Hindlimb muscle (tissue), 1 donor: ENCODE data around the gene TBC1D1. TPM values are rescaled to one million over a fixed set of nuclear protein-coding genes. Genes with fewer than 3 reads are reported as not detected.
"Not testable (repeated sequence)": the region's sequence is repeated elsewhere in the genome, so short reads cannot be mapped to it uniquely, and the experiment has no call there.

Experiments used
- DNase-seq: peaks from one replicate; pipeline ENCODE4 v3.0.0-alpha.2; 2013
- polyA plus RNA-seq: library from polyadenylated mRNA; unstranded; fragments of 120-200 nt; gene quantifications from one replicate; pipeline ENCODE4 v1.2.1, GENCODE V29; 2013; ENCODE audit not compliant: insufficient read length

TBC1D1 gene
- polyA plus RNA-seq, 1 donor, result 51.4 TPM

DNA sequence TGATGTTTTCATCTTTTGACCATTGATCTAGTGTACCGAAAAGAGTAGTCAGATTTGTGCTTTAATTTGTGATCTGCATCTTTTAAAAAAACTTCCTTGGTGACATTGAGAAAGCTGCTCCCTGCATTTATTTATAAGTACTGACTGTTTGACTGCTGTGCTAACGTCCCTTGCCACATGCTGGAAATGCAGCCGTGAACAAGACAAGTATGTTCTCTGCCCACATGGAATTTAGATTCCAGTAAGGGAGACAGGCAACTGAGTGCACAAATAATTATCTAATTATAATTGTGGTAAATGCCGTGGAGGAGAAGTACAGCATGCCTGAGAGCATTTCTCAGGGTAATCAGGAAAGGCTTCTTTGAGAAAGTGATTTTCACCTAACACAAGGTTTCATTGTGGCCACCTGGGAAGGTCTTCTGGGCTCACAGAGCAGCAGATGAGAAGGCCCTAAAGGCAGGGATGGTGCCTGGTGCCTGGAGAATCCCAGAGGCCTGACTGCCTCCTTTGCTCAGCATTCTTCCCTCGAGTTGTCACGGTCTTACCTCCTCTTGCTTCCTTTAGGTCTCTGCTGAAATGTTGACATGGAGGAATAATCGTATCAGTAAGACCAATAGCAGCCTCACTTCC lies 125.1 kb downstream of the TBC1D1 start:
- DNase-seq, result no peak

DNA sequence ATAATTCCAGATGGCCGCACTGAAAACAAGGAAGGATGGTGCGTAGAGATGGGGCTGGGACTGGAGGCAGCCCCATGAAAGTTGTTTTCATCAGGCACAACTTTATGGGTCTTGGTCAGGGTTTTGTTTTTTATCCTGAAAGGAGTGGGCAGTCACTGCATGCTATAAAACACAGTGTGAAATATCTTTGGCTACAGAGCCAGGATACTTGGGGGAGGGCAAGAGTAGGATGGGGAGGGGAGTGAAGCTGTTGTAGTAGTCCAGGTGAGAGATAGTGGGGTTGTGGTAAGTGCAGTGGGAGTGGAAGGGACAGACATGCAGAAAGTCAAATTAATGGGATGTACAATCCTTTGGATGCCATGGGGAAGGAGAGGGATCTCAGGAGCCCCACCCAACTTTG lies 125.8 kb downstream of the TBC1D1 start:
- no peak for DNase-seq

DNA sequence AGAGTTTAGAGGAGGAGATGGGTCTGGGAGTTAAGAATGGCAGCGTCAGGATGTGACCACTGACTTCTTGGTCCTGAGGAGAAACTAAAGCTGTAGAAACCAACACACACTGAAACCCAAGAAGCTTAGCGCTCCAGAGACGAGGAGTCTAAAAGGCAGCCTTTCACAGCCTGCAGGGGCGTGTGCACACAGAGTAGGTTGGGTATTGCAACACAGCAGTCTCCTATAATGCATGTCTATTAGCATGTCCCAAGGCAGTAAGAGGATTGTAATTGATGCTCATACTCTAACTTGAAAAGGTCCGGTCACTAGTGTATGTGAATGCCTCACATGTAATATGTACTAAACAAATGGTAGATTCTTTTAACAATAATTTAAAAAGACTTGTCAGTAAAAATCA lies 126.7 kb downstream of the TBC1D1 start:
- no peak for DNase-seq

DNA sequence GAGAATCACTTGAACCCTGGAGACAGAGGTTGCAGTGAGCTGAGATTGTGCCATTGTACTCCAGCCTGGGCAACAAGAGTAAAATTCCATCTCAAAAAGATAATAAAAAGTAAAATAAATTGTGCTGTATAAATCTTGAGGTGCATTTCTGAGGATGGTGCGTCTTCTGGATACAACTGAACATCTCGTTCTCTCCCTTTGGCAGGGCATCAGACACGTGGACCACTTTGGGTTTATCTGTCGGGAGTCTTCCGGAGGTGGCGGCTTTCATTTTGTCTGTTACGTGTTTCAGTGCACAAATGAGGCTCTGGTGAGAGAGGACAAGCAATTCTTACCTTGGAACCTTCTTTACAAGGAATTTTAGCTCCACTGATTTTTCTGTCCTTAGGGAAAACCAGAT lies 129.5 kb downstream of the TBC1D1 start:
- DNase-seq, result no peak

DNA sequence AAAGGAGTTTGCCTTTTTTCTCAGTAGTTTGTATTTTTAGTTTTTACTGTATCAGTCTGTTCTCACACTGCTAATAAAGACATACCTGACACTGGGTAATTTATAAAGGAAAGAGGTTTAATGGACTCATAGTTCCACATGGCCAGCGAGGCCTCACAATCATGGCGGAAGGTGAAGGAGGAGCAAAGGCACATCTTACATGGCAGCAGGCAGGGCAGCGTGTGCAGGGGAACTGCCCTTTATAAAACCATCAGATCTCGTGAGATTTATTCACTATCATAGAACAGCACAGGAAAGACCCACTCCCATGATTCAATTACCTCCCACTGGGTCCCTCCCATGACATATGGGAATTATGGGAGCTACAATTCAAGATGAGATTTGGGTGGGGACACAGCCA lies 130.1 kb downstream of the TBC1D1 start:
- DNase-seq, result not testable (repeated sequence)

DNA sequence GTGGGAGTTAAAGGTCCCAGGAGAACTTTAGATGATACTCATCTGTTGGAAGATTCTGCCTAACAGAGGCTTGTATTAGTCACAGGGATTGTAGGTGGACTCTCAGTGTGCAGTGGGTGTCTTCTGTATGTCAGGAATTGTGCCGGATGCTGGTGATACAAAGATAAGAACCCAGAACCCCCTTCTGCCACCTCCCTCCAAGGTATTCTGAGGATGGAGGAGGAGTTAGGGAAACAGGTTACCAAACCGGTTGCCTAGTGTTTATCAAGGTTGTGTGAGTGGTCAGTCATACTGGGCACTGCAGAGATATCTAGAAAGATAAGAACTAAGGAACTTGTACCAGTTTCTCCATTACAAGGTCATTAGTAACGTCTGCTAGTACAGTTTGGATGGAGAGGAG lies 130.9 kb downstream of the TBC1D1 start:
- no peak for DNase-seq

DNA sequence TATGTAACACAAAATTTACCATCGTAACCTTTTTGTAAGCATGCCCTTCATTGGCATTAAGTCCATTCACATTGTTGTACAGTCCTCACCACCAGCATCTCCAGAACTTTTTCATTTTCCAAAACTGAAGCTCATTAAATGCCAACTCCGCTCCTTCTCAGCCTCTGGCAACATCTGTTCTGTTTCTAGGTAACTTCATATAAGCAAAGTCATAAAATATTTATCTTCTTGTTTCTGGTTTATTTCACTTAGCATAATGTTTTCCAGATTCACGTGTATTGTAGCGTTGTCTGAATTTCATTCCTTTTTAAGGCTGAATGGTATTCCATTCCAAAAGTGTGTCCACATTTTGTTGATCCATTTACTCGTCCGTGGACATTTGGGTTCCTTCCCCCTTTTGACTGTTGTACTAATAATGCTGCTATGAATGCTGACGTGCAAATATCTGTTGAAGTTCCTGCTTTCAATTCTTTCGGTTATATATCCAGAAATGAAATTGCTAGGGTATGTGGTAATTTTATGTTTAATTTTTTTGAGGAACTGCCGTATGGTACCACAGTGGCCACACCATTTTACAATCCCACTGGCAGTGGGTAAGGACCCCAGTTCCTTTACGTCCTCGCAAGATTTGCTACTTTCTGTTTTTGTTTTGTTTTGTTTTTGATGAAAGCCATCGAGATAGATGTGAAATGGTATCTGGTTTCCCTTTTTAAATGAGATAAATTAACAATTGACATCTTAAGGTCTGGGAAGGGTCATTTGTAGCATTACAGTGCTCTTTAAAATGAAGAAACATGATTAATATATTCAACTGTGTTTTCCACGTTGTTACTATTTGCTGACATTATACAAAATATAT lies 132.7 kb downstream of the TBC1D1 start:
- no peak for DNase-seq

DNA sequence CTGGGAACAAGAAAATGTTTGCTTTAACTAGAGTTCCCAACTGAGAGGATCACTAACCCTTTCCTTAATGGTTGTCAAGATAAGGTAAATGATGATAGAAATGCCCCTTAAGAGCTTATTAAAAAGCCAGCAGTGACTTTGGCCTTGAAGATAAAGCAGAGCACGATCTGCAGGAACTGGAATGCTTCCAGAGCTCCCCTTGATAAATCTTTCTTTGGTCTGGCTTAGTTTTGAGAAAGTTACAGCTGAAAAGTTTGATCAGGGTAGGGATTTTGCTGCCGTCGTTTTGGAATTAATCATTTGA lies 133.3 kb downstream of the TBC1D1 start:
- no peak for DNase-seq

DNA sequence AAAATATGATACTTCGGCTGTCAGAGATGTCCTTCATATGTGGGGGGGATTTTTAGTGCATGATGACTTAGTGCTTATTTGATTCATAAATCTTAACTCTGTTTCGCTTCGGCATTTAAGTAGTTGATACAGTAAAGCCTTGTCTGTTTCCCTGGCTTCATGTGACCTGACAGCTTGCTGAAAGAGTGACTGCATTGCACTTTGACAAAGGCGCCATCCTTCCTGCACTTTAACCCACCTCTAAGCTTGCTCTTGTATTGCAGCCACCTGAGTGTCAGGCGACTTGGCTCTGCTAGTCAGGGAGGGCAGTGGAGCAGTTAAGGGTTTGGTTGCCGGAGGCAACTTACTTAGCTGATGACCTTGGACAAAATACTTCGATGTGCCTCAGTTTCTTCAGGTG lies 134.8 kb downstream of the TBC1D1 start:
- DNase-seq, result no peak

DNA sequence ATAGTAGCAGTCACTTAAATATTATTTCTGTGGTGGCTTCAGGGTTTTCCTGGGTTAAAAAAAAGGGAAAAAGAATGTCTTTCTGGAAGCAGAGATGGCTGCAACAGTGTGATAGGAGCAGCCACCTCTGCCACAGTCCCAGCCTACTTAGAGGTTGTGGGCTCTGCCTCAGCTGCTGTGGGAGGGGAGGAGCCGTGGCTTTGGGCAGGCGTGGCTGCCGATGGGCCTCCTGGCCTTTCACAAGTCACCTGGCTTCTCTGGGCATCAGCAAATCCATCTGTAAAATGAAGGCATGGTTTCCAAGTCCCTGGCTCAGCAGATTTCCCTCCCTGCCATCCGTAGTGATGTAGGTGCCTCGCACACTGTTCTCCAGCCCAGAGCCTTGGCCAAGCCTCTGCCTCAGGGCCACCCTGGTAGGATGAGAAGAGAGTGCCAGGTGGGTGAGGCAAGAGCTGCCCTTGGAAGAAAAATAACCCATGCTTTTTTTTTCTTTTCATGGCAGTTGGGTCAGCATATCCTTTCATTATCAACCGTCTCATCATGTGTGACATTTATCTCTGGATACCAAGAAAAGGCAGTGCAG lies 135.4 kb downstream of the TBC1D1 start:
- no peak for DNase-seq

DNA sequence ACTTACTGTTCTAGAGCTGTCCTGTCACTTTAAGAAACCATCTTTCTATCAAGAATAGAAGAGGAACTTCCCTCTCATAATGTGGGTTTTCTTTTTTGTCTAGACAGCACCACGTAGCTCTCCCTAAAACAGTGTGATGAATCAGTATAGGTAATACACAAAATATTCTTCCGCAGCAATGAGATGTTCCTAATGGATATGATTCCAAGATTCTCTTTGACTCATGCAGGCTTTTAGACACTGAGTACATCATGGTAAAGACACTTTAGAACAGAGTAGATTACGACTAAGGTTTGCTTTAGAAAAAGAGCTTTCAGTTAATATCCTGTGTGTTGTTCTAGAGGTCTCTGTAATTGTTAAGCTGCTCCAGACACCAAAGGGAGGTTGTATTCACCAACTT lies 139.1 kb downstream of the TBC1D1 start:
- DNase-seq, result no peak

DNA sequence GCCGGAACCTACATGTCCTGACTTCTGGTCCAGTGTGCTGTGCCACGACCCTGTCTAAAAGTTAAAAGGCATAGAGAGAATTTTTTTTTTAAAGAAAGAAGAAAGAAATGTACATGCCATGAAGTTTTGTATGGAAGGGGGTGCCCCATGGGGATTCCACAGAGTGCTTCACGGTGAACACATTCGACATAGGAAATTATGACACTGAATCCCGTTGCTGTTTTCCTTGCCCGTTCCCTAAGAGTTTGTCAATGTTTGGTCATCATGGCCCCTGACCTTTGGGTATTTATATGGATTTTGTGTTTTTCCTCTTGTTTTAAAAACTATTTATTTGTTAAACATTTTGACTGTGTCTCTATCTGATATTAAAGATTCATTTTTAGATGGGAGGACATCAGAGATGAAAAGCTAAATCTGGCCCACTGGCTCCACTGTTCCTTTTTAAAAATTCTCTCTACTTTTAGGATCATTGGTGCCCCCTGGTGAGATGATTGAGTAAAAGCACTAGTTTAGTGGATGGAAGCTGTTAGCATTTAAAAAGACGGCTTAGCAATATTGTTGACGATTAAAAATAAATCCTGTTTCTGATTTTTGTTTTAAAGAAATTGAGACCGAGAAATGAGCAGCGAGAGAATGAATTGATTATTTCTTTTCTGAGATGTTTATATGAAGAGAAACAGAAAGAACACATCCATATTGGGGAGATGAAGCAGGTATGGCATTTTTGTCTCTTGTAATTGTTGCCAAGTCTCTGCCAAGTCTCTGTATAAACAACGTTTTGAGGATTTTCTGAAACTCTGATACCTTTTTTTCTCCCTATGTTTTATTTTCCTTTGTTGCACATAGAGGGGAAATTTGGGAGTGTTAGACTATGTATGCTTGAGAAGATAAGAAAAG lies 144.3 kb downstream of the TBC1D1 start:
- DNase-seq, result peak; percentile 32

DNA sequence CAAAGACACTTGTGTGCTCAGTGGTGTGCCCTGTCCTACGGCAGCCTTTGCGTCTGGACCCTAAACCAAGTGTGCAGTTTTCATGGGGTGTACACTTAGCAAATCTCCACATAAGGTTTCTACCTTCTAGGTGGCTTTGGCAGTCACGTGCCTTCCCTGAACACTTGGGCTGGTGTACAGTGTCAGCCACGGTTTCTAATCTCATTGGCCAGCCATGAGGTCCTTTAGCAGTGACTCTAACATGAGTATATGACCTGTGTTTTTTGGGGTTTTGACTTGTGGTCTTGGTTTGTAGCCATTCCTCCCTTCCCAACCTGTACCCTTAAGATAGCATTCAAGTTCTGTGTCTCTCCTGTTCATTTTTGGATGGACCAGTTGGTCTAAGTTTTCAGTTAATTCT lies 145.7 kb downstream of the TBC1D1 start:
- DNase-seq, result no peak

DNA sequence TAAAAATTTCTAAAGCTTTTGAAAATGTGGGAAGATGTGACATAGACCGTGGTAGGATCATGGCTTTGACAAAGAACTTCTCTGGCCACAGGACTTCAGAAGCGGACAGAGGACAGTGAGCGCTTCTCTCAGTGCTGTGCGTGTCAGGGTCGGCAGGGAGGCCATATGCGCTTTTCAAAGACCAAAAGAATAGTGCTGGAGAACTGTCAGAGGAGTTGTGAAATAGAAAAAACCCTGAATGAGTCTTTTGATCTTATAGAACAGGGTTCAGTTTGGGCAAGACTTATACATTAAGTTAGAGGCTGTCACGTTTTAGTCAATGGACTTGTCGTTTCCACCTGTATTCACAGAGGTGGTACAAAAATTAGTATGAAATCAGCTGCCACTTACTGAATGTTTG lies 146.7 kb downstream of the TBC1D1 start:
- no peak for DNase-seq

DNA sequence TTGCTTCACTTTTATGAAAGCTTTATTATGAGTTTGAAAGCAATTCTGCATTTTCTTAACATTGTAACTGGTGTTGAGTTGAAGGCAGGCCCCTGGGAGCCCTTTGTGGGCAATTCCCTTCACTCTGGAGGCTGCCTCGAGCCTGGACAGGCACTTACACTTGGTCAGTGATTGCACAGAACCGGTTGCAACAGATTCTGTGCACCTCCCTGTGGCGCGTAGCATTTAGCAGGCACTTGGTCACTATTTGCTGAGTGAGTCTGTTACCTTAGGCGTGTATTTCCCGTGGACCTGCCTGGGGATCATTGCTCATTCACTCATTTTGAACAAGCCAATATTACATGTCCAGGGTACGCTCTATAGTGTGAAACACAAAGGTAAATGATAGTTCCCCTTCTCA lies 149.7 kb downstream of the TBC1D1 start:
- DNase-seq, result no peak

DNA sequence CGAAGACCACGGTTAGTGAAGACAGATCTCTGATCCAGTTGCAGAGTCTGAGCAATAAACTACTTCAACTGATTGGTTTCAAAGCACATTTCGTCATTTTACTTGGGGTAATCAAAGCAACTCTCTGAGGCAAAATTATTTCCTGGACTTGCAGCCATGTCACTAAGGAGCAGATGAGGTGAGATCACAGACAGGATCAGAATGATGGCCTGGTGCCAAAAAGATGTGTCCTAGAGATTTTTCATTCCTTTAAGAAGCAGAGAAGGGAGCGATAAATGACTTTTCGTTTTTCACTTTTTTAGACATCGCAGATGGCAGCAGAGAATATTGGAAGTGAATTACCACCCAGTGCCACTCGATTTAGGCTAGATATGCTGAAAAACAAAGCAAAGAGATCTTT lies 153.2 kb downstream of the TBC1D1 start:
- no peak for DNase-seq

DNA sequence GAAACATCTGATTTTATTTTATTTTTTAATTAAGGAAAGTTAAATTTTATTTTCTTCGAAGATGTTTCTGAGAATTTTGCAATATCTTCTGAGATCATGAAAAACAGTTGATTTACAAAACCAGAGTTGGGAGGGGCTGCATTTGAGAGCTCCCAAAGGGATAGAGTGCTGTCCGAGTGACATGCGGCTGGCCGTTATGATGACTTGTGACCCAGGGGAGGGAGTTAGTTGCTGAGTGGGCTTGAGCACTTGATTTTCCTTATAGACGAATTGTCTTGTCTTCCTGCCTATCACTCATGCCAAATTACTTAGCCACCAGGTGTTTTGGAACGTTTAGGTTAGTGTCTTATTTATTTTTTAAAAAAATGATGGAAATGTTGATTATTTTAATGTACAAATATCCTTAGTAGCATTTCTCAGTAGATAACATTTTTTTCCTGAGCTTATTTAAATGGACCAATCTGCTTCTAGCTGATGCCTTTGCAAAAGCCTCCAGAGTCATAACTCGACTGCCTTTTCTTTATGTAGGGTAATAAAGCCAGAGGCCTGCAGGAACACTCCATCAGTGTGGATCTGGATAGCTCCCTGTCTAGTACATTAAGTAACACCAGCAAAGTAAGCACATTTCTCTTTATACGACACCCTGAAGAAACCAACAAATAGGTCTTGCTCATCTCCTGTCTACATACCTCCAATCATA lies 154.6 kb downstream of the TBC1D1 start:
- no peak for DNase-seq

DNA sequence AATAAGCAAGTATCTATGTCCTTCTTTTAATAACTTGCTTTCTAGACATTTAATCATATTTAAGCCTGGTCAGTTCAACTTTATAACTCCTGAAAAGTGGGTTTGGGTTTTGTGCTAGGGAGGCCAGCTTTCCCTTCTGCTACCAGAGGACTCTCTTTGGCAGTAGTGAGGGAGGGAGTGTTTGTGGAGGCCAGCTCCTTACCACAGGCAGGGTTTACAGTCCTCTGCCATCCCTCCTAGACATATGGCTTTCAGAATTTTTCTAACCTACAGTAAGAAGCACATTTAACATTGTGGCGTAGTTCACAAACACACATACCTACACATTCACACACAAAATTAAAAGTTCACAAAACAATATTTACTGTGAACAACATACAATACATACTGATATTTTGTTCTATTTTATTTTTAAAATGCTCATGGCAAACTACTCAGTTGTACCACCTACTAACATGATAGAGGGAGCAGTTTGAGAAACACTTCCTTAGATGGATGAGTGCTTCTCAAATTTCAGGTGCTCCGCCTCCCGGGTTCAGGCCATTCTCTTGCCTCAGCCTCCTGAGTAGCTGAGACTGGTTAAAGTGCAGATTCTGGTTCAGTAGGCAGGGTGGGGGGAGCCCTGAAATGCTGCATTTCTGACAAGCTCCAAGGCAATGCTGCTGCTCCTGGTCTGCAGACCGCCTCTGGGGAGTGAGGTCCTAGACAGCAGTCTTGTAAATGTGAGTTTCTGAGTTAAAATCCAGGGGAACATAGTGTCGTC lies 156.0 kb downstream of the TBC1D1 start:
- no peak for DNase-seq

DNA sequence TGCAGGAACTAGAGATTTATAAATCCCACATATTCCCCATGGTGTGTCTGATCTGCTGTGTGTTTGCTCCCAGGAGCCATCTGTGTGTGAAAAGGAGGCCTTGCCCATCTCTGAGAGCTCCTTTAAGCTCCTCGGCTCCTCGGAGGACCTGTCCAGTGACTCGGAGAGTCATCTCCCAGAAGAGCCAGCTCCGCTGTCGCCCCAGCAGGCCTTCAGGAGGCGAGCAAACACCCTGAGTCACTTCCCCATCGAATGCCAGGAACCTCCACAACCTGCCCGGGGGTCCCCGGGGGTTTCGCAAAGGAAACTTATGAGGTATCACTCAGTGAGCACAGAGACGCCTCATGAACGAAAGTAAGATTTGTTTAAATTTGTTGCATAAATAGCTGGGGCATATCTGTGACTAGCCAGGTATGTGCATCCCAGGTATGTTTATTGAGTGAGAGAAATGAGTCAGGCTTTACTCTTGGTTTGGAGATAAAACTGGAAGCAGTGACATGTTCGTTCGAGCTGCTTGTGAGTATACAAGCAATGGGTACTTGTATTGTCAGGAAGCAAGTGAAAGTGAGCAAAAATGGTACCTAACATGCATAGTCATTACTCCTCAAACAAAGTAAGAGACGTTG lies 158.8 kb downstream of the TBC1D1 start:
- DNase-seq, result no peak

DNA sequence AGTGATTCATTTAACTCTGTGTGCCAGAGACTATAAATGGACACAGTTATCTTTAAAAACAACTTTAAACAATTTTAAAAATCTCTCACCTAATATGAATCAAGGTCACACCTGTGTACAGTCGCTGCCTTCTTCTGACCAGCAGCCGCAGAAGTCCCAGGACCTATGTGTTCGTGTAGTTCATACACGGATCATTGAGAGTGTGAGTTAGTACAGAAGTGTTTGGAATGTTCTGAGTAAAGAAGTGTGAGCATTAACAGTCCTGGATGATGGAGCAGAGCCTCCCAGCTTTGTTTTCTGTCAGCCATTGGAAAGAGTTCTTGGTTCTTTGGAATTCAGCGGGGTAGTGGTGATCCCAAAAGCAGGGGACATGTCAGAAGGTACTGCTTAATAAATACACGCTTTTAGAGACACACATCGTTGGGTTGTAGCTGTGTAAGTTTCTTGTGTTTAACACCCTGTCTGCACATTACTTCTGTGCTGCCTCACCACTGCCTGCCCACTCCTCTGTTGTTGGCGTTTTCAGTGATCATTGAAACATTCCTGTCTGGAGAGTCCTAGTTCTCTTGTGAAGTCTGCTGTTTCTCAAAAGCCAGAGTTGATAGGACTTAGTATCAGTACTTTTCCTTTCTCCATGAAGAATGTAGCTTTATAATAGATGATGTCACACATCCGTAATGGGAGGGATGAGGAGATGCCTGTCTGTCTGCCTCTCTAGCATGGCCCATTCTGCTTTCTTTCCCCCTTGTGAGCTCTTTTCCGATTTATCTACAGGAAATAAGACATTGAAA lies 159.9 kb downstream of the TBC1D1 start:
- no peak for DNase-seq
